ENCODE data around the gene ADAMTS8.

GRCh38 chr11:130441719-130442118 lies 13.3 kb upstream of the ADAMTS8 start:
- TF ChIP-seq CTCF (IDR thresholded peaks at IDR 0.05): no peak
- TF ChIP-seq EZH2 (IDR thresholded peaks at IDR 0.05): no peak
- TF ChIP-seq EZH2phosphoT487 (IDR thresholded peaks at IDR 0.05): no peak
